IgD-negative memory B cell (primary cell): ENCODE data around the gene HIPK2. TPM values are rescaled to one million over a fixed set of nuclear protein-coding genes. Genes with fewer than 3 reads are reported as not detected.
A peak's percentile ranks its signal among the peaks of the same experiment; 100 is the strongest.

ENCODE experiments used
- H3K27ac Mint-ChIP-seq, 3 donors: one replicate each; pipeline ENCODE4 v1.8.0; 2020 to 2022; ENCODE audit warnings: mild to moderate bottlenecking in 3 of 3, mixed read lengths in 3 of 3, moderate library complexity in 1 of 3
- H3K27me3 Mint-ChIP-seq: one replicate; pipeline ENCODE4 v1.8.0; 2021; ENCODE audit warnings: mixed read lengths
- H3K36me3 Mint-ChIP-seq: one replicate; pipeline ENCODE4 v1.8.0; 2020; ENCODE audit warnings: mild to moderate bottlenecking, mixed read lengths
- H3K4me1 Mint-ChIP-seq, 3 donors: one replicate each; pipeline ENCODE4 v1.8.0; 2020 to 2022; ENCODE audit warnings: mixed read lengths in 3 of 3, mild to moderate bottlenecking in 1 of 3
- H3K4me3 Mint-ChIP-seq, 4 donors: one replicate each; pipeline ENCODE4 v1.8.0; 2020 to 2022; ENCODE audit warnings: mild to moderate bottlenecking in 4 of 4, mixed read lengths in 4 of 4, moderate library complexity in 3 of 4
- H3K9me3 Mint-ChIP-seq, 3 donors: one replicate each; pipeline ENCODE4 v1.8.0; 2020 to 2021; ENCODE audit warnings: mixed read lengths in 3 of 3, mild to moderate bottlenecking in 1 of 3
- polyA plus RNA-seq: library from polyadenylated mRNA; unstranded; fragments of 300-500 nt; fragmentation: Illumina TruSeq; gene quantifications from one replicate; pipeline ENCODE4 v1.2.3, GENCODE V29; 2021

Gene HIPK2
- polyA plus RNA-seq, 1 donor from 2014 or later, result 5.5 TPM

DNA sequence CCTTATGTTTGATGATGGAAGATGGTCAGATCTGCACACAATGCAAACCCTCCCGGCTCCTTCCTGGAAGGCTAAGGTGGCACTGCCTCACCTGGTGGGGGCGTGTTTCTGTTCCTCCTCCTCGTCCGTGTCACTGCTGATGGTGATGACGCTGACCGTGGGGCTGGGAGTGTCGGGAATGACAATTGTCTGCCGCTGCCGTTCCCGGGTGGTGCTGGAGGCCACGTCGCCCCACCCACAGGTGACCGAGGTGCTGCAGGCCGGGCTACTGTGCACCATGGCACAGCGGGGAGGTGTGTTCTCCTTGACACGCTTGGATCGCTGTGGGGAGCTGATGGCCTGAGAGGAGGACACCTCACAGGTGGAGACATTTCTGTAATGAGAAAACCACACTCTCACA, 181.2 kb downstream of the HIPK2 start:
- Mint-ChIP-seq H3K36me3 (peaks cover 11% of the 10 kb centered on the region), H3K27ac (no peak overlapping the region)

GRCh38 chr7:139595806-139596205, 182.0 kb downstream of the HIPK2 start:
- no peak overlapping the region for H3K4me3 Mint-ChIP-seq
- no peak overlapping the region for H3K27ac Mint-ChIP-seq
- H3K27me3 Mint-ChIP-seq, result no peaks in the 10 kb centered on the region
- peaks cover 0 to 2% (median 0%) of the 10 kb centered on the region in 3 donors for H3K4me1 Mint-ChIP-seq
- H3K9me3 Mint-ChIP-seq, result no peaks in the 10 kb centered on the region
- peaks cover 11% of the 10 kb centered on the region for H3K36me3 Mint-ChIP-seq

More for the DNA sequence above, 181.2 kb downstream of the HIPK2 start:
- Mint-ChIP-seq H3K4me1 (no peaks in the 10 kb centered on the region), H3K27me3 (no peaks in the 10 kb centered on the region), H3K9me3 (no peaks in the 10 kb centered on the region), H3K4me3 (no peak overlapping the region)

DNA sequence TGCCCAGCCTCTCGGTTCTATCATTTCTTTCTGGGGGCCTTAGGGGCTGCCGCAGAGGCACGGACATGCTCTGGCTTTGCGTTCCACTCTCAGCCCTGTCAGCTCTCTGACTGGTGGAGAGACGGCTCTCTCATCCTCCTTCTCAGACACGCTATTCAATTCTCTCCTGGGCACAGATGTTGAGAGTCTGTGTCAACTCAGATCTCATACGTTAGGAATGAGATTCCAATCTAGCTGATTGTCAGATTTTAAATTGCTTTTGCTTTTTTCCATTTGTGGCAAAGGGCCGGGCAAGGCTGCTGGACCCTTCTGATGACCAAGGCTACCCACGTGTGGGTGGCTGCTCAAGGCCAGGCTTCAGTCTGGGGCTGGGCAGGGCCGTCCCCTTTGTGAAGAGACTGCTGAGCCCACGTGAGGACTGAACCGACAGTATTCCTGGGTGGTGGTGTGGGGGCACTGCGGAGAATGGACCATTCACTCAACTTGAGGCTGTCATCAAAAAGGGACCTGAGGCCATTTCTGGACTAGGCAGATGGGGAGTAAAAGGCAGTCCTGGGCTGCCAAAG, 182.8 kb downstream of the HIPK2 start:
- no peak overlapping the region for H3K27ac Mint-ChIP-seq
- H3K36me3 Mint-ChIP-seq, result peaks cover 9% of the 10 kb centered on the region
- H3K9me3 Mint-ChIP-seq, result no peaks in the 10 kb centered on the region
- H3K27me3 Mint-ChIP-seq, result no peaks in the 10 kb centered on the region
- peaks cover 0 to 2% (median 0%) of the 10 kb centered on the region in 3 donors for H3K4me1 Mint-ChIP-seq
- no peak overlapping the region for H3K4me3 Mint-ChIP-seq

GRCh38 chr7:139594090-139594489, 183.7 kb downstream of the HIPK2 start:
- Mint-ChIP-seq H3K36me3 (peaks cover 10% of the 10 kb centered on the region), H3K4me1 (peaks cover 0 to 2% (median 0%) of the 10 kb centered on the region in 3 donors), H3K9me3 (no peaks in the 10 kb centered on the region), H3K27ac (peak overlapping the region in 1 of 3 donors; percentile 41), H3K4me3 (no peak overlapping the region), H3K27me3 (no peaks in the 10 kb centered on the region)

GRCh38 chr7:139592801-139593461, 184.9 kb downstream of the HIPK2 start:
- H3K27ac Mint-ChIP-seq, result no peak overlapping the region
- H3K36me3 Mint-ChIP-seq, result peaks cover 10% of the 10 kb centered on the region

DNA sequence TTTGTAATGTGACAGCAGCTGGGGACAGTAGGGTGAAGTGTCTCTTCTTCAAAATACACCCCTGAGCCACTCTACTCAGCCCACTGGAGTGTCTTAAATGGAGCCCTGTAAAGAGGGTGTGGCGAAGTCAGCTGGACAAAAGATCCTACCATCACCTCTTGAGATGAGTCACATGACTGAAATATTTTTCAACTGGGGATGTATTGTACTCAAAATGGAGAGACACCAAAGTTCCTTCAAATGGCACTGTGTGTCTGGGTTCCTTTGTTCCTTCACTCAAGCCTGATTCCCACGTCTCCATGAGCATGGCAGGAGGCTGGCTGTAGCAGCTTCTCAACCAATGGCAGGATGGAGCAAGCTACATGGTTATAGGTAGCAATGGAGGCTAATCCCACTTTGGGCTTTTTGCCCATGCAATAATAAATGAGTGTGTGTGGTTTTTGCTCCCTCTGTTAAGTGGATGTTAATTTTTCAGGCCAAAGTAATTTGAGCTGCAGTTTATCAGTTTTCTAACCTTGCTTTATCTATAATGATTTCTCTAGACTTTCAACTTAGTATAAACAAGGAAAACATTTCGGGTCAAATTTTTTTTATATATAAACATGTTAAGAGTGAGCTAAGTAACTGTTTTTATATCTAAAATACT, 186.1 kb downstream of the HIPK2 start:
- Mint-ChIP-seq H3K4me3 (no peak overlapping the region), H3K27me3 (no peaks in the 10 kb centered on the region), H3K36me3 (peaks cover 16% of the 10 kb centered on the region), H3K9me3 (no peaks in the 10 kb centered on the region), H3K4me1 (peaks cover 0 to 4% (median 0%) of the 10 kb centered on the region in 3 donors), H3K27ac (peak overlapping the region in 1 of 3 donors; percentile 26)

More at GRCh38 chr7:139592801-139593461, 184.9 kb downstream of the HIPK2 start:
- peaks cover 0 to 4% (median 0%) of the 10 kb centered on the region in 3 donors for H3K4me1 Mint-ChIP-seq
- H3K9me3 Mint-ChIP-seq, result no peaks in the 10 kb centered on the region
- no peak overlapping the region for H3K4me3 Mint-ChIP-seq
- no peaks in the 10 kb centered on the region for H3K27me3 Mint-ChIP-seq

- Mint-ChIP-seq H3K27me3 (no peaks in the 10 kb centered on the region), H3K36me3 (peaks cover 19% of the 10 kb centered on the region)
Observed at GRCh38 chr7:139589474-139589873, 188.3 kb downstream of the HIPK2 start.

DNA sequence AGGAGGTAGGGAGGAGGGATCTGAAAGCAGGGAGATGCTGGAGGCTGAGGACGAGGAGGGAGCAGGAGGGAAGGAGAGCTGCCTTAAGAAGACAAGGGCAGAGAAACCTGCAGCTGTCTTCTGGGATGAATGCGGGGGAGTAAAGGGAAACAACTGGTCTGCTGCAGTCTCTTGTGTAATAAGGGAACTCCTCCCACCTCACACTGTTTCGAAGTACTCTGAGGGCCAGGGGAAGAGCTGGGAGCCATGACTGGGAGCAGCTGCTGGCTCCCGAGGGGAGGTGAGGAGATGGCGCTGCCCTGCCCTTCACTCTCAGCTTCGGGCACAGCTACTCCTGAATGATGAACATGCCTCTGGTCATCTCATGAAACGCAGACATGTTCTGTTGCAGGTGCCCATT, 189.2 kb downstream of the HIPK2 start:
- Mint-ChIP-seq H3K27ac (peak overlapping the region in 1 of 3 donors; percentile 46), H3K27me3 (no peaks in the 10 kb centered on the region), H3K4me3 (peak overlapping the region in 1 of 4 donors; percentile 65), H3K36me3 (peaks cover 18% of the 10 kb centered on the region), H3K9me3 (no peaks in the 10 kb centered on the region), H3K4me1 (peaks cover 0 to 4% (median 0%) of the 10 kb centered on the region in 3 donors)

More at GRCh38 chr7:139589474-139589873, 188.3 kb downstream of the HIPK2 start:
- no peak overlapping the region for H3K27ac Mint-ChIP-seq
- H3K9me3 Mint-ChIP-seq, result no peaks in the 10 kb centered on the region
- H3K4me3 Mint-ChIP-seq, result no peak overlapping the region
- H3K4me1 Mint-ChIP-seq, result peaks cover 0 to 4% (median 0%) of the 10 kb centered on the region in 3 donors

DNA sequence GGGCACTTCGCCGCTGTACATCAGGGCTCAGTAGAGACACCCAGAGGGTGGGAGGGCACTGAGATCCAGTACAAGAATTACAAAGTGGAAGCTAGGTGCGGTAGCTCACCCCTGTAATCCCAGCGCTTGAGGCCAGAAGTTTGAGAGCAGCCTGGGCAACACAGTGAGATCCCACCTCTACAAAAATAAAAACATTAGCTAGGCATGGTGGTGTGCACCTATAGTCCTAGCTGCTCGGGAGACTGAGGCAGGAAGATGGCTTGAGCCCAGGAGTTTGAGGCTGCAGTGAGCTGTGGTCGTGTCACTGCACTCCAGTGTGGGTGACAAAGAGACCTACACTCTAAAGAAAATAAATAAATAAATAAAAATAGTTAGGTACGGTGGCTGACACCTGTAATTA, 190.3 kb downstream of the HIPK2 start:
- Mint-ChIP-seq H3K4me1 (peaks cover 0 to 4% (median 0%) of the 10 kb centered on the region in 3 donors), H3K9me3 (no peaks in the 10 kb centered on the region), H3K27ac (no peak overlapping the region), H3K36me3 (peaks cover 18% of the 10 kb centered on the region), H3K4me3 (no peak overlapping the region), H3K27me3 (no peaks in the 10 kb centered on the region)

DNA sequence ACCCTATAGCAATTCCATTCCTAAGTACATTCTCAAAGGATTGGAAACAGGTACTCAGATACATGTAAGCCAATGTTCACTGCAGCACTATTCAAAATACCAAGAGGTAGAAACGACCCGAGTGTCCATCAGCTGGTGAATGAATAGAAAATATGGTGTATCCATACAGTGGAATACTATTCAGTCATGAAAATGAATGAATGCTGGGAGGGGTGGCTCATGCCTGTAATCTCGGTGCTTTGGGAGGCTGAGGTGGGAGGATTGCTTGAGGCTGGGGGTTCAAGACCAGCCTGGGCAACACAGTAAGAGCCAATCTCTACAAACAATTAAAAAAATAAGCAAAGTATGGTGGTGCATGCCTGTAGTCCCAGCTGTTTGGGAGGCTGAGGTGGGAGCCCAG, 191.5 kb downstream of the HIPK2 start:
- Mint-ChIP-seq H3K4me3 (no peak overlapping the region), H3K27me3 (no peaks in the 10 kb centered on the region), H3K36me3 (peaks cover 20% of the 10 kb centered on the region), H3K4me1 (peaks cover 0 to 3% (median 0%) of the 10 kb centered on the region in 3 donors), H3K27ac (no peak overlapping the region), H3K9me3 (no peaks in the 10 kb centered on the region)

DNA sequence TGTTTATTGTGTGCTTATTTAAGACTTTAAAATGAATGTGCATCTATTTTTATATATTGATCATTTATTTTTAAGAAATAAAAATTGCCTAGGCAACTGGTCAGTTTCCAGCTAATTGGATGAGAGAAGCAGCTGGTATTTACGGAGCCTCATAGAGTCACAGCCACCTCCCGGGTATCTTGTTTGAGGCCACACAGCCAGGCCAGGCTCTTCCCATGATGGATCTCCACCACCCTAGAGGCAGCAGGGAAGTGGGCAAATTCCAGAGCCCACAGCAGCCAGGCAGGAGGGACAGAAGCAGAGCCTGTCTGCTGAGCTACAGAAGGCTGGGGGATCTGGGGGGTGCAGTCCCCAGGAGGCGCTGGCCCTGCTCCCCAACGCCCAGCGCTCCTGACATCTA, 192.8 kb downstream of the HIPK2 start:
- no peak overlapping the region for H3K27ac Mint-ChIP-seq
- H3K27me3 Mint-ChIP-seq, result no peaks in the 10 kb centered on the region
- peaks cover 24% of the 10 kb centered on the region for H3K36me3 Mint-ChIP-seq
- H3K9me3 Mint-ChIP-seq, result no peaks in the 10 kb centered on the region
- H3K4me1 Mint-ChIP-seq, result peaks cover 0 to 2% (median 0%) of the 10 kb centered on the region in 3 donors
- H3K4me3 Mint-ChIP-seq, result no peak overlapping the region

GRCh38 chr7:139583826-139584553, 193.8 kb downstream of the HIPK2 start:
- Mint-ChIP-seq H3K9me3 (no peaks in the 10 kb centered on the region), H3K4me1 (peaks cover 0 to 2% (median 0%) of the 10 kb centered on the region in 3 donors), H3K4me3 (no peak overlapping the region), H3K27me3 (no peaks in the 10 kb centered on the region), H3K36me3 (peaks cover 21% of the 10 kb centered on the region), H3K27ac (peak overlapping the region in 1 of 3 donors; percentile 7)

GRCh38 chr7:139582671-139583155, 195.1 kb downstream of the HIPK2 start:
- no peaks in the 10 kb centered on the region for H3K4me1 Mint-ChIP-seq
- no peak overlapping the region for H3K27ac Mint-ChIP-seq
- peak overlapping the region in 1 of 4 donors; percentile 41 for H3K4me3 Mint-ChIP-seq
- H3K27me3 Mint-ChIP-seq, result no peaks in the 10 kb centered on the region
- no peaks in the 10 kb centered on the region for H3K9me3 Mint-ChIP-seq
- peaks cover 21% of the 10 kb centered on the region for H3K36me3 Mint-ChIP-seq

GRCh38 chr7:139582130-139582650, 195.6 kb downstream of the HIPK2 start:
- H3K27me3 Mint-ChIP-seq, result no peaks in the 10 kb centered on the region
- H3K4me1 Mint-ChIP-seq, result no peaks in the 10 kb centered on the region
- peak overlapping the region in 1 of 4 donors; percentile 23 for H3K4me3 Mint-ChIP-seq
- H3K27ac Mint-ChIP-seq, result no peak overlapping the region
- no peaks in the 10 kb centered on the region for H3K9me3 Mint-ChIP-seq
- peaks cover 19% of the 10 kb centered on the region for H3K36me3 Mint-ChIP-seq
